GM21423 (cell line): ENCODE results near the gene TSGA10IP.

Source experiments
- ATAC-seq: cut with Tn5 transposase; IDR thresholded peaks from one replicate; pipeline ENCODE4 v1.9.1; 2021; ENCODE audit warnings: mild to moderate bottlenecking, moderate library complexity; ENCODE audit not compliant: unreplicated experiment

Gene TSGA10IP

GRCh38 chr11:65945430-65945911, at the start of gene TSGA10IP:
TSS of gene TSGA10IP (plus strand) at chr11:65945480. CDS start at chr11:65945676, 196 bp downstream.
- no peak for ATAC-seq

GRCh38 chr11:65895482-65895981, 49.7 kb upstream of the TSGA10IP start:
- ATAC-seq = no peak

GRCh38 chr11:65896034-65896999, 49.0 kb upstream of the TSGA10IP start:
- ATAC-seq = no peak

- no peak for ATAC-seq
Measured at GRCh38 chr11:65897020-65897471, 48.2 kb upstream of the TSGA10IP start.

- no peak for ATAC-seq
Measured at GRCh38 chr11:65898656-65899355, 46.5 kb upstream of the TSGA10IP start.

- ATAC-seq = no peak
Measured at GRCh38 chr11:65899356-65900124, 45.7 kb upstream of the TSGA10IP start.

GRCh38 chr11:65900125-65900898, 45.0 kb upstream of the TSGA10IP start, which contains the start of gene FOSL1:
TSS of gene FOSL1 (minus strand) at chr11:65900388. CDS start at chr11:65900339, 49 bp downstream.
- peak; percentile 79 for ATAC-seq

- no peak for ATAC-seq
Measured at GRCh38 chr11:65900899-65901180, 44.4 kb upstream of the TSGA10IP start.

GRCh38 chr11:65903068-65903481, 42.2 kb upstream of the TSGA10IP start:
- no peak for ATAC-seq

- ATAC-seq = no peak
Measured at GRCh38 chr11:65903715-65904114, 41.6 kb upstream of the TSGA10IP start.

- no peak for ATAC-seq
Measured at GRCh38 chr11:65906602-65907001, 38.7 kb upstream of the TSGA10IP start.

GRCh38 chr11:65907878-65908277, 37.4 kb upstream of the TSGA10IP start:
- ATAC-seq = no peak

- no peak for ATAC-seq
Measured at GRCh38 chr11:65911682-65912568, 33.4 kb upstream of the TSGA10IP start.

- no peak for ATAC-seq
Measured at GRCh38 chr11:65912845-65913244, 32.4 kb upstream of the TSGA10IP start.

GRCh38 chr11:65915101-65915820, 30.0 kb upstream of the TSGA10IP start:
- no peak for ATAC-seq

GRCh38 chr11:65915821-65916251, 29.4 kb upstream of the TSGA10IP start:
- no peak for ATAC-seq

- ATAC-seq = no peak
Measured at GRCh38 chr11:65916391-65916790, 28.9 kb upstream of the TSGA10IP start.

GRCh38 chr11:65917077-65917433, 28.2 kb upstream of the TSGA10IP start:
- no peak for ATAC-seq
